ENCODE results near the gene ZNF263.

DNA sequence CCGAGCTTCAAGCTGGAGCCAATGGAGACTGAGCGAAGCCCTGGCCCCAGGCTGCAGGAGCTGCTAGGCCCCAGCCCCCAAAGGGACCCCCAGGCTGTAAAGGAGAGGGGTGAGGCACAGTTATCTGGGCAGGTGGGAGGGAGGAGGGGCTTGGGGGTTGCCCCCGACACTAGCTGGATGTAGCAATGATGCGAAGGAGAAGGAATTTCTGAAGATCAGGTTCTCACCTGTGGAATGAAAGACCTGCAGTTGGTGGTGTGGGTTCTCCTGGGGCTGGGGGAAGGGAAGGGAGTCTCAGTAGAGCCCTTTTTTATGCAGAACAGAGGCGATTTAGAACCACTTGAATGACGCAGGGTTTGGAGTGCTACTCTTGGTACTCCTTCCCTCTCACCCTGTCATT is 1.8 kb downstream of the ZNF263 start:
- TF ChIP-seq ZNF563 (CRISPR knock-in tag; IDR thresholded peaks at IDR 0.05) = no peak
- TF ChIP-seq CTCF (CRISPR knock-in tag; IDR thresholded peaks at IDR 0.05) = no peak
- no peak for TF ChIP-seq ZNF3 (CRISPR knock-in tag; IDR thresholded peaks at IDR 0.05)
- TF ChIP-seq ELF4 (CRISPR knock-in tag; IDR thresholded peaks at IDR 0.05; ENCODE audit: borderline replicate concordance) = no peak

All from HepG2 (cell line).